OCI-LY7 (cell line): ENCODE data around the gene PRR14.

Experiments
- EZH2phosphoT487 ChIP-seq: fragments of 200-600 bp; sonication (generic); IDR thresholded peaks from 2 replicates; pipeline ENCODE4 v1.6.1; 2018; ENCODE audit warnings: low read depth, borderline replicate concordance, mild to moderate bottlenecking, mixed run types, antibody characterized with exemption, low read length, moderate library complexity, mixed read lengths
- TF ChIP-seq, protein P1 (sequence below): fragments of 200-600 bp; sonication (generic); conservative IDR thresholded peaks from 2 replicates; pipeline ENCODE4 v1.5.1; 2014; ENCODE audit warnings: mild to moderate bottlenecking, antibody characterized with exemption, low read length, moderate library complexity, mixed read lengths

DNA sequence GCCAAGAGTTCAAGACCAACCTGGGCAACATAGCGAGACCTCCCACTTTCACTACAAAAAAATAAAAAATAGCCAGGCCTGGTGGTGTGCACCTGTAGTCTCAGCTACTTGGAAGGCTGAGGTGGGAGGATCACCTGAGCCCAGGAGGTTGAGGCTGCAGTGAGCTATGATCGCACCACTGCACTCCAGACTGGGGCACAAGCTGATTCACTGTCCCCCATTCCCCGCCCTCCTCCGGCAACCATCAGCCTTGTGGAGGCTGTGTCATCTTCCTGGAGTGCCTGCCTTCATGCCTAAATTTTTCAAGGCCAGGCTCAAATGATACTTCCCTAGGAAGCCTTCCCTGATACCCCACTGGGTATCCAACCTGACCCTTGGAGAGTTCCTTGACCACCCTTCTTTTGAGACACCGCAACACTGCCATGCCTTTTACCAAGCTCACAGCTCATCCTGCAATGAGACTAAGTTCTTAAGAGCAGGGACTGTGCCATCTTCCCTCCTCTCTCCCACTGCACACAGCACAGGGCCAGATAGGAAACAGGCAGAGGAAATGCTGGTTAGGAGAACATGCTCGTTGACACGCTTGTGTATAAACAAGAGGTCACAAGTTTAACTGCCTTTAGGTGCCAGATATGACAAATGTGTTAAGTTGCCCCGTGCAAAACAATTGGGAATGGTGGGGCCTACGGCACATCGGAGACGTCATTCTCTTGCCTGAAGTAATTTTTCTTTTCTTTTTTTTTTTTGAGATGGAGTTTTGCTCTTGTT is 44.4 kb downstream of the PRR14 start:
- no peak for TF ChIP-seq EZH2phosphoT487
- TF ChIP-seq, protein P1, sequence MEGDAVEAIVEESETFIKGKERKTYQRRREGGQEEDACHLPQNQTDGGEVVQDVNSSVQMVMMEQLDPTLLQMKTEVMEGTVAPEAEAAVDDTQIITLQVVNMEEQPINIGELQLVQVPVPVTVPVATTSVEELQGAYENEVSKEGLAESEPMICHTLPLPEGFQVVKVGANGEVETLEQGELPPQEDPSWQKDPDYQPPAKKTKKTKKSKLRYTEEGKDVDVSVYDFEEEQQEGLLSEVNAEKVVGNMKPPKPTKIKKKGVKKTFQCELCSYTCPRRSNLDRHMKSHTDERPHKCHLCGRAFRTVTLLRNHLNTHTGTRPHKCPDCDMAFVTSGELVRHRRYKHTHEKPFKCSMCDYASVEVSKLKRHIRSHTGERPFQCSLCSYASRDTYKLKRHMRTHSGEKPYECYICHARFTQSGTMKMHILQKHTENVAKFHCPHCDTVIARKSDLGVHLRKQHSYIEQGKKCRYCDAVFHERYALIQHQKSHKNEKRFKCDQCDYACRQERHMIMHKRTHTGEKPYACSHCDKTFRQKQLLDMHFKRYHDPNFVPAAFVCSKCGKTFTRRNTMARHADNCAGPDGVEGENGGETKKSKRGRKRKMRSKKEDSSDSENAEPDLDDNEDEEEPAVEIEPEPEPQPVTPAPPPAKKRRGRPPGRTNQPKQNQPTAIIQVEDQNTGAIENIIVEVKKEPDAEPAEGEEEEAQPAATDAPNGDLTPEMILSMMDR: no peak
